A673 (cell line): Measurements from ENCODE around the gene ROS1. TPM values are rescaled to one million over a fixed set of nuclear protein-coding genes. Genes with fewer than 3 reads are reported as not detected.

Experiments
- BruUV-seq: library from RNA; stranded (reverse); fragments of 400-500 nt; replicated peaks from 2 replicates; lab custom pipeline; 2021; lab: Mats Ljungman, UMichigan
- CTCF ChIA-PET: fragments of 300-600 bp; sonication (Branson Sonifier 250); formaldehyde crosslinking; loops from one replicate; lab custom pipeline; 2022; ENCODE audit warnings: antibody characterized with exemption; lab: Charles Lee
- POLR2A ChIA-PET: fragments of 300-600 bp; sonication (Branson Sonifier 250); formaldehyde crosslinking; loops from one replicate; lab custom pipeline; 2022; ENCODE audit warnings: antibody characterized with exemption; ENCODE audit not compliant: low non-redundant PET; lab: Charles Lee
- DNase-seq: peaks from one replicate; pipeline ENCODE4 v3.0.0-alpha.2; 2015; ENCODE audit warnings: low spot score
- H3K27ac ChIP-seq: fragments of 200-600 bp; sonication (generic); 2 replicates; pipeline ENCODE4 v1.5.1; 2016; ENCODE audit warnings: mixed run types, low read depth, mild to moderate bottlenecking, mixed read lengths, antibody characterized with exemption, low read length; ENCODE audit not compliant: poor library complexity, severe bottlenecking
- H3K27me3 ChIP-seq: fragments of 200-600 bp; sonication (generic); replicated peaks from 2 replicates; pipeline ENCODE4 v1.6.1; 2017; ENCODE audit warnings: mixed run types, low read depth, mild to moderate bottlenecking, mixed read lengths, antibody characterized with exemption, low read length; ENCODE audit not compliant: insufficient read depth, poor library complexity
- H3K36me3 ChIP-seq: fragments of 200-600 bp; sonication (generic); 2 replicates; pipeline ENCODE4 v1.6.1; 2016; ENCODE audit warnings: mixed run types, mild to moderate bottlenecking, mixed read lengths, antibody characterized with exemption, low read length; ENCODE audit not compliant: insufficient read depth, poor library complexity, severe bottlenecking
- H3K4me1 ChIP-seq: fragments of 200-600 bp; sonication (generic); 2 replicates; pipeline ENCODE4 v1.6.1; 2017; ENCODE audit warnings: mixed run types, mild to moderate bottlenecking, mixed read lengths, antibody characterized with exemption, low read length; ENCODE audit not compliant: insufficient read depth, poor library complexity, severe bottlenecking
- H3K4me3 ChIP-seq: fragments of 200-600 bp; sonication (generic); 2 replicates; pipeline ENCODE4 v1.5.1; 2016; ENCODE audit warnings: low read depth, mixed run types, mild to moderate bottlenecking, mixed read lengths, low read length; ENCODE audit not compliant: poor library complexity, severe bottlenecking
- H3K9me3 ChIP-seq: fragments of 200-600 bp; sonication (generic); 2 replicates; pipeline ENCODE4 v1.6.1; 2016; ENCODE audit warnings: mixed run types, low read depth, mild to moderate bottlenecking, mixed read lengths, antibody characterized with exemption, low read length; ENCODE audit not compliant: poor library complexity, severe bottlenecking
- CTCF ChIP-seq: fragments of 300-800, 200-600 bp; sonication (generic); conservative IDR thresholded peaks from 2 replicates; pipeline ENCODE4 v1.5.1; 2017; ENCODE audit warnings: low read depth, mild to moderate bottlenecking, antibody characterized with exemption, low read length, moderate library complexity, mixed read lengths
- EZH2 ChIP-seq: fragments of 200-600 bp; sonication (generic); IDR thresholded peaks from 2 replicates; pipeline ENCODE4 v1.6.1; 2017; ENCODE audit warnings: borderline replicate concordance, low read depth, mild to moderate bottlenecking, mixed read lengths, antibody characterized with exemption, low read length; ENCODE audit not compliant: poor library complexity, severe bottlenecking
- intact Hi-C: fragments of 100-400 bp; cut with micrococcal nuclease; formaldehyde crosslinking; loops from one replicate; pipeline ENCODE4 v1.10.0; 2022; ENCODE audit not compliant: unreplicated experiment
- total RNA-seq: library from RNA; stranded (reverse); gene quantifications from 2 replicates; pipeline ENCODE4 v1.2.3, GENCODE V29; 2021

Gene ROS1
- total RNA-seq, 1 experiment from 2014 or later: not detected

GRCh38 chr6:117311726-117312125 lies 114.0 kb downstream of the ROS1 start:
- BruUV-seq: no TSS peak
- Histone ChIP-seq H3K27me3 (peaks cover 7% of the 10 kb centered on the region), H3K9me3 (no peaks in the 10 kb centered on the region), H3K36me3 (no peaks in the 10 kb centered on the region), H3K4me3 (no peak overlapping the region), H3K4me1 (no peaks in the 10 kb centered on the region), H3K27ac (no peak overlapping the region)
- DNase-seq: no peak
- TF ChIP-seq CTCF (no peak), EZH2 (no peak)
- intact Hi-C loops: no loop called here
- CTCF ChIA-PET: no interaction called here
- POLR2A ChIA-PET: no interaction called here

- peaks cover 7% of the 10 kb centered on the region for H3K27me3 ChIP-seq
- BruUV-seq: no TSS peak
- intact Hi-C loops: no loop called here
- no peak for TF ChIP-seq EZH2
- TF ChIP-seq CTCF: no peak
- DNase-seq: no peak
- POLR2A ChIA-PET: no interaction called here
- no peaks in the 10 kb centered on the region for H3K4me1 ChIP-seq
- CTCF ChIA-PET: no interaction called here
- no peak overlapping the region for H3K27ac ChIP-seq
- no peak overlapping the region for H3K4me3 ChIP-seq
- no peaks in the 10 kb centered on the region for H3K9me3 ChIP-seq
- no peaks in the 10 kb centered on the region for H3K36me3 ChIP-seq
These were observed 114.4 kb downstream of the ROS1 start for GRCh38 chr6:117311310-117311709.

GRCh38 chr6:117309611-117310010 lies 116.1 kb downstream of the ROS1 start:
- DNase-seq: no peak
- TF ChIP-seq CTCF: no peak
- TF ChIP-seq EZH2: no peak
- ChIA-PET CTCF (no interaction called here), POLR2A (no interaction called here)
- H3K27ac ChIP-seq: no peak overlapping the region
- H3K27me3 ChIP-seq: peaks cover 3% of the 10 kb centered on the region
- intact Hi-C loops: no loop called here
- no peak overlapping the region for H3K4me3 ChIP-seq
- no peaks in the 10 kb centered on the region for H3K4me1 ChIP-seq
- no peaks in the 10 kb centered on the region for H3K36me3 ChIP-seq
- H3K9me3 ChIP-seq: no peaks in the 10 kb centered on the region
- BruUV-seq: no TSS peak
